ENCODE measurements around the gene ASIC2.

ASIC2 gene

DNA sequence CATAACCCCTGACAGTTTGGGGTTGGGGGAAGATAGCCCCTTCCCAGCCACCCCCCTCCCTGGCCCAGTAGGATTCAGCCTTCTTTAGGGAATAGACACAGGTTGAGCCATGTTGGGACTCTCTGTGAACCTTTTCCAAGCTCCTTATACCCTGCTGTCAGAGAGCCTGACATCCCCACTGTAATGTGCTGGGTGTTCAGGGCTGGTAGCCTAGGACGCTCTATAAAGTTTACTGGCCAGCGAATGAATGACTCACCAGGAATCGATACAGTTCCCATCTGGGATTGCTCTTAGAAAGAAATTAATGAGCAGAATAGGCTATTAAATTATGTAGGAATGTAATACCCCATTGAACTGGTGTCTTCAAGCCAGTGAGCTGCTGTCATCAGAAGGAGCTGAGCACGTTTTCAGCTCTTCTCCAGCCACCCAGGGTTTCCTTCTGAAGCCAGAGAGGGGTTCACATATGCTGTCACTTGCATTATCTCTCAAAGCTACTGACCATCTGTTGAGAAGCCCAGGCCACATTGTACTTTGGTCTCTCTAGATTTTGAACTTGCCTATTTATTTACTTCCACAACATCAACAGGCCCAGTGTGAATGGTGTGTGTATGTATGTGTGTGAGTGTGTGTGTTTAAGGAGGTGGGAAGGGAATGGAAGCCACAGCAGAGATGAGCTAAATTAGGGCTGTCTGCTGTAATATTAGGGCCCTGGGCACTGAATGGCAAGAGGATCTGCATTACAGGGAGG lies 236.5 kb downstream of the ASIC2 start (continued):
- no peak for TF ChIP-seq SCRT2 (tag by site-specific recombination; IDR thresholded peaks at IDR 0.05)
- TF ChIP-seq ZNF133 (tag by site-specific recombination; IDR thresholded peaks at IDR 0.05), result no peak
- TF ChIP-seq SCRT1 (tag by site-specific recombination; IDR thresholded peaks at IDR 0.05; ENCODE audit: borderline replicate concordance), result no peak
- TF ChIP-seq ZNF423 (tag by site-specific recombination; IDR thresholded peaks at IDR 0.05), result no peak
- no peak for TF ChIP-seq ZNF391 (tag by site-specific recombination; IDR thresholded peaks at IDR 0.05; ENCODE audit: borderline replicate concordance, low read depth)
- TF ChIP-seq ZNF48 (tag by site-specific recombination; IDR thresholded peaks at IDR 0.05), result no peak
- TF ChIP-seq, protein P1, sequence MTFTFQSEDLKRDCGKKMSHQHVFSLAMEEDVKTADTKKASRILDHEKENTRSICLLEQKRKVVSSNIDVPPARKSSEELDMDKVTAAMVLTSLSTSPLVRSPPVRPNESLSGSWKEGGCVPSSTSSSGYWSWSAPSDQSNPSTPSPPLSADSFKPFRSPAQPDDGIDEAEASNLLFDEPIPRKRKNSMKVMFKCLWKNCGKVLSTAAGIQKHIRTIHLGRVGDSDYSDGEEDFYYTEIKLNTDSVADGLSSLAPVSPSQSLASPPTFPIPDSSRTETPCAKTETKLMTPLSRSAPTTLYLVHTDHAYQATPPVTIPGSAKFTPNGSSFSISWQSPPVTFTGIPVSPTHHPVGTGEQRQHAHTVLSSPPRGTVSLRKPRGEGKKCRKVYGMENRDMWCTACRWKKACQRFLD (tag by site-specific recombination; IDR thresholded peaks at IDR 0.05), result no peak

DNA sequence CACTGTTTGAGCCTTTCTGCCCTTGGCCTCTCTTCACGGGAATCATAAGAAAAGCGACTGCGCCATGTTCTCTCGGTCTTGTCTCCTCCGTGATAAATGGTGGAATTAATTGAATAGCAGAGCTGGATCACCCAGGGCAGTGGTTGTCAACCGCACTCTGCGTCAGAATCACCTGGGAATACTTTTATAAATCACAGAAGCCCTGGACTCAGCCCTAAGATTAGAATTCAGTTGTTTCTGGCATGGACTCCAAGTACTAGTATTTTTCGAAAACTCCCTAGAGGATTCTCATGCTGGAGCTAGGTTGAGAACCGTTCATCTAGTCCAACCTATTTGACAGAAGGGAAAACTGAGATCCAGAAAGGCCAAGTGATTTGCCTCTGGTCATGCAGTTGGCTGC lies 237.3 kb downstream of the ASIC2 start:
- no peaks in the 10 kb centered on the region for H3K9me3 ChIP-seq (ENCODE audit: control insufficient read depth, insufficient read depth, low read depth, low read length)
- TF ChIP-seq ZNF791 (tag by site-specific recombination; IDR thresholded peaks at IDR 0.05), result no peak
- no peaks in the 10 kb centered on the region for H3K36me3 ChIP-seq (ENCODE audit: control insufficient read depth in 2 of 2, insufficient read depth in 1 of 2, low read length in 2 of 2)
- H3K27ac ChIP-seq (ENCODE audit: extremely low read depth, low read depth, low read length), result no peak overlapping the region
- H3K4me1 ChIP-seq (ENCODE audit: control insufficient read depth, insufficient read depth, low read length), result no peaks in the 10 kb centered on the region
- POLR2A ChIA-PET, result no interaction called here
- CTCF ChIA-PET, result interaction anchor here (0.7 to 2.8 kb wide), 4 partner anchors 17 to 592 kb away, joined by 3 to 10 read pairs (median 3); no protein-coding TSS in a partner anchor
- no peak overlapping the region for H3K4me3 ChIP-seq (ENCODE audit: low read depth, low read length)

DNA sequence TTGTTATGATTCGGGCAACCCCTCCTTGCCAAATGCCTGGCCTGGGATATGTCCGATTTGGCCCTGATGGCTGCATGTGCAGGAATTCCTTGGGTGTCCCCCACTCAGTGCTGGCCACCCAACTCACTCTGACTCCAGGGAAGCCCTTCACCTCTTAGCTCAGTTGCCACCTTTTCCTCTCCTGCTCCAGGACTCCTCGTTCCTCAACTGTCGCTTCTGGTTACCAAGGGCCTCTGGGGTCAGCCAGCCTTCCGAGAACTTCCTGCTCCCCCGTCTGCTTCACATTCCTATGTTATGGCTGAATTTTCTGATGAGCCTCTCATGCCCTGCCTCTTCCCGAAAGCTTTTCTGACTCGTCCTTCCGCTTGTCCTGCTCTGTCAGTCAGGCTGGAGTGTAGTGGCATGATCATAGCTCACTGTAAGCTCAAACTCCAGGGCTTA lies 237.9 kb downstream of the ASIC2 start:
- Histone ChIP-seq H3K9me3 (ENCODE audit: control insufficient read depth, insufficient read depth, low read depth, low read length) (no peaks in the 10 kb centered on the region), H3K36me3 (ENCODE audit: control insufficient read depth in 2 of 2, insufficient read depth in 1 of 2, low read length in 2 of 2) (no peaks in the 10 kb centered on the region), H3K27ac (ENCODE audit: extremely low read depth, low read depth, low read length) (no peak overlapping the region), H3K4me3 (ENCODE audit: low read depth, low read length) (no peak overlapping the region), H3K4me1 (ENCODE audit: control insufficient read depth, insufficient read depth, low read length) (no peaks in the 10 kb centered on the region)
- POLR2A ChIA-PET, result interaction anchor here (0.6 kb wide), 1 partner anchor 80 kb away, joined by 3 read pairs; no protein-coding TSS in a partner anchor
- CTCF ChIA-PET, result interaction anchor here (0.6 to 2.8 kb wide), 3 partner anchors 16 to 57 kb away, joined by 3 to 10 read pairs (median 3); no protein-coding TSS in a partner anchor
- TF ChIP-seq ZNF19 (tag by site-specific recombination; IDR thresholded peaks at IDR 0.05; ENCODE audit: low read depth), result no peak
- TF ChIP-seq GLI2 (tag by site-specific recombination; IDR thresholded peaks at IDR 0.05; ENCODE audit: borderline replicate concordance, low read depth), result no peak
- TF ChIP-seq, protein P2, sequence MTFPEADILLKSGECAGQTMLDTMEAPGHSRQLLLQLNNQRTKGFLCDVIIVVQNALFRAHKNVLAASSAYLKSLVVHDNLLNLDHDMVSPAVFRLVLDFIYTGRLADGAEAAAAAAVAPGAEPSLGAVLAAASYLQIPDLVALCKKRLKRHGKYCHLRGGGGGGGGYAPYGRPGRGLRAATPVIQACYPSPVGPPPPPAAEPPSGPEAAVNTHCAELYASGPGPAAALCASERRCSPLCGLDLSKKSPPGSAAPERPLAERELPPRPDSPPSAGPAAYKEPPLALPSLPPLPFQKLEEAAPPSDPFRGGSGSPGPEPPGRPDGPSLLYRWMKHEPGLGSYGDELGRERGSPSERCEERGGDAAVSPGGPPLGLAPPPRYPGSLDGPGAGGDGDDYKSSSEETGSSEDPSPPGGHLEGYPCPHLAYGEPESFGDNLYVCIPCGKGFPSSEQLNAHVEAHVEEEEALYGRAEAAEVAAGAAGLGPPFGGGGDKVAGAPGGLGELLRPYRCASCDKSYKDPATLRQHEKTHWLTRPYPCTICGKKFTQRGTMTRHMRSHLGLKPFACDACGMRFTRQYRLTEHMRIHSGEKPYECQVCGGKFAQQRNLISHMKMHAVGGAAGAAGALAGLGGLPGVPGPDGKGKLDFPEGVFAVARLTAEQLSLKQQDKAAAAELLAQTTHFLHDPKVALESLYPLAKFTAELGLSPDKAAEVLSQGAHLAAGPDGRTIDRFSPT (tag by site-specific recombination; IDR thresholded peaks at IDR 0.05), result no peak
- TF ChIP-seq, protein P3, sequence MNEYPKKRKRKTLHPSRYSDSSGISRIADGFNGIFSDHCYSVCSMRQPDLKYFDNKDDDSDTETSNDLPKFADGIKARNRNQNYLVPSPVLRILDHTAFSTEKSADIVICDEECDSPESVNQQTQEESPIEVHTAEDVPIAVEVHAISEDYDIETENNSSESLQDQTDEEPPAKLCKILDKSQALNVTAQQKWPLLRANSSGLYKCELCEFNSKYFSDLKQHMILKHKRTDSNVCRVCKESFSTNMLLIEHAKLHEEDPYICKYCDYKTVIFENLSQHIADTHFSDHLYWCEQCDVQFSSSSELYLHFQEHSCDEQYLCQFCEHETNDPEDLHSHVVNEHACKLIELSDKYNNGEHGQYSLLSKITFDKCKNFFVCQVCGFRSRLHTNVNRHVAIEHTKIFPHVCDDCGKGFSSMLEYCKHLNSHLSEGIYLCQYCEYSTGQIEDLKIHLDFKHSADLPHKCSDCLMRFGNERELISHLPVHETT (tag by site-specific recombination; IDR thresholded peaks at IDR 0.05), result no peak
- no peak for TF ChIP-seq ZNF266 (tag by site-specific recombination; IDR thresholded peaks at IDR 0.05; ENCODE audit: low read depth)

DNA sequence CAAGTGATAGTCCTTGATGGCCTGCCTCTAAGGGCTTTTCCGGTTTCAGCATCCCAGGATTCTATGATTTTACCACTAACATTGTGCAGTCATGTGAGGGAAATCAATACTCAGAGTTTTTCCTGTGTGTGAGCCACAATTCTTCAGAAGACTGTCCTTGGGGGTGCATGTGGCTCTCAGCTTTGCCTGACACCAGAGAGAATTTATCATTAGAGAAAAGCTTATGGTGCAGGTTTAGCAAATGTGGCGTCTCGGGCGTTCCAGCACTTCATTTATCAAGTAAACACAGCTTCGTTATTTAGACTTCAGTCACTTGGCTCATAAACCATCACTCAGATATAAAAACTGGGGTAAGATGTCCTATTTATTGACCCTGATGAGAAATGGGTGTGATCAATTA lies 238.7 kb downstream of the ASIC2 start:
- Histone ChIP-seq H3K27ac (ENCODE audit: extremely low read depth, low read depth, low read length) (no peak overlapping the region), H3K4me3 (ENCODE audit: low read depth, low read length) (no peak overlapping the region), H3K9me3 (ENCODE audit: control insufficient read depth, insufficient read depth, low read depth, low read length) (no peaks in the 10 kb centered on the region), H3K36me3 (ENCODE audit: control insufficient read depth in 2 of 2, insufficient read depth in 1 of 2, low read length in 2 of 2) (no peaks in the 10 kb centered on the region), H3K4me1 (ENCODE audit: control insufficient read depth, insufficient read depth, low read length) (no peaks in the 10 kb centered on the region)
- no peak for TF ChIP-seq KLF1 (tag by site-specific recombination; IDR thresholded peaks at IDR 0.05)
- TF ChIP-seq ZNF223 (tag by site-specific recombination; IDR thresholded peaks at IDR 0.05), result no peak
- TF ChIP-seq ZNF677 (tag by site-specific recombination; IDR thresholded peaks at IDR 0.05), result no peak
- no peak for TF ChIP-seq ZFP37 (tag by site-specific recombination; IDR thresholded peaks at IDR 0.05)
- no peak for TF ChIP-seq PRDM1 (tag by site-specific recombination; IDR thresholded peaks at IDR 0.05)
- TF ChIP-seq ZBTB8A (tag by site-specific recombination; IDR thresholded peaks at IDR 0.05), result no peak
- TF ChIP-seq ZNF558 (tag by site-specific recombination; IDR thresholded peaks at IDR 0.05), result no peak
- ChIA-PET CTCF (interaction anchor here (0.6 to 4.2 kb wide), 3 partner anchors 16 to 56 kb away, joined by 3 to 27 read pairs (median 3); no protein-coding TSS in a partner anchor), POLR2A (no interaction called here)
